ENCODE data around the gene ZFP69.

GRCh38 chr1:40478276-40478675 is 1.2 kb downstream of the ZFP69 start:
- TF ChIP-seq CTCF (IDR thresholded peaks at IDR 0.05; ENCODE audit: insufficient read depth, low read depth, low read length) (no peak), EZH2 (IDR thresholded peaks at IDR 0.05; ENCODE audit: insufficient read depth, low read length) (no peak)

Measured in astrocyte (in vitro differentiated cells and primary cell).